Measurements from ENCODE around the gene IPO5. TPM values are rescaled to one million over a fixed set of nuclear protein-coding genes. Genes with fewer than 3 reads are reported as not detected.

IPO5 gene
- total RNA-seq, 8 experiments from 2014 or later: 80.4 to 173 (median 129) TPM

DNA sequence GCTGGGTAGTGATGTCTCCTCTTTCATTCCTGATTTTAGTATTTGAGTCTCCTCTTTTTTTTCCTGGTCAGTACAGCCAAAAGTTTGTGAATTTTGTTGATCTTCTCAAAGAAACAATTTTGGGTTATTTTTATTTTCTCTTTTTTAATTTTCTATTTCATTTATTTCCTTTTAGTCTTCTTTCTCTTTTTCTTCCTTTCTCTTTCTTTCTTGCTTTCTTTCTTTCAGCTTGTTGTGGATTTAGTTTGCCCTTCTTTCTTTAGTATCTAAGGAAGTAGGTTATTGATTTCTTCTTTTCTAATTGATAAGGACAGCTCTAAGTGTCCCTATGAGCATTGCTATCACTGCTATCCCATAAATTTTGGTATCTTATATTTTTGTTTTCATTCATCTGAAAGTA is 13.8 kb downstream of the IPO5 start:
- H3K4me3 ChIP-seq: no peak overlapping the region

GRCh38 chr13:97967948-97968347 is 14.5 kb downstream of the IPO5 start:
- no peak overlapping the region for H3K4me3 ChIP-seq
- in situ Hi-C loops (cut with MboI; ENCODE audit: low pct_unique_long_range_greater_than_20kb in 2 of 9, low sequenced_read_pairs in 9 of 9, unreplicated experiment in 9 of 9): loop anchor here in 1 of 9 experiments (25.0 kb wide), 1 partner anchor 106 kb away; no protein-coding TSS in a partner anchor
- ATAC-seq (replicated peaks in 6 of 8): peak in 1 of 8 experiments; percentile 35
- H3K4me1 ChIP-seq (replicated peaks in 1 of 2): no peaks in the 10 kb centered on the region
- no peak overlapping the region for H3K27ac ChIP-seq
- WGBS, 10 experiments: 20 to 100% (median 97%) methylated on average over 1 to 3 of the region's 3 CpGs; no CpG with 5 or more reads in 2 of the 10 experiments

More for the DNA sequence above, 13.8 kb downstream of the IPO5 start:
- in situ Hi-C loops (cut with MboI; ENCODE audit: low pct_unique_long_range_greater_than_20kb in 2 of 9, low sequenced_read_pairs in 9 of 9, unreplicated experiment in 9 of 9): loop anchor here in 1 of 9 experiments (25.0 kb wide), 1 partner anchor 105 kb away; no protein-coding TSS in a partner anchor
- Histone ChIP-seq H3K4me1 (replicated peaks in 1 of 2) (no peaks in the 10 kb centered on the region), H3K27ac (no peak overlapping the region)
- ATAC-seq (replicated peaks in 6 of 8): no peak

- ATAC-seq (replicated peaks in 6 of 8): no peak
- peaks cover 0 to 3% of the 10 kb centered on the region in 2 donors for H3K4me1 ChIP-seq (replicated peaks in 1 of 2)
- 85 to 100% (median 94%) methylated on average over 1 to 5 of the region's 5 CpGs; no CpG with 5 or more reads in 4 of the 10 experiments for WGBS, 10 experiments
- no peak overlapping the region for H3K4me3 ChIP-seq
- H3K27ac ChIP-seq: no peak overlapping the region
- in situ Hi-C loops (cut with MboI; ENCODE audit: low pct_unique_long_range_greater_than_20kb in 2 of 9, low sequenced_read_pairs in 9 of 9, unreplicated experiment in 9 of 9): loop anchor here in 1 of 9 experiments (25.0 kb wide), 1 partner anchor 109 kb away; no protein-coding TSS in a partner anchor
Observed at GRCh38 chr13:97971519-97971918, 18.0 kb downstream of the IPO5 start.

- 0 to 100% (median 67%) methylated on average over 1 to 2 of the region's 2 CpGs; no CpG with 5 or more reads in 3 of the 10 experiments for WGBS, 10 experiments
- no peak overlapping the region for H3K27ac ChIP-seq
- no peak overlapping the region for H3K4me3 ChIP-seq
- in situ Hi-C loops (cut with MboI; ENCODE audit: low pct_unique_long_range_greater_than_20kb in 2 of 9, low sequenced_read_pairs in 9 of 9, unreplicated experiment in 9 of 9): loop anchor here in 2 of 9 experiments (25.0 kb wide), 2 partner anchors 112 to 438 kb away; no protein-coding TSS in a partner anchor
- peaks cover 3 to 20% of the 10 kb centered on the region in 2 donors for H3K4me1 ChIP-seq (replicated peaks in 1 of 2)
- no peak for ATAC-seq (replicated peaks in 6 of 8)
Observed at GRCh38 chr13:97974773-97975172, 21.3 kb downstream of the IPO5 start.

- WGBS, 10 experiments: 0 to 50% (median 15%) methylated on average over 1 to 7 of the region's 20 CpGs; no CpG with 5 or more reads in 2 of the 10 experiments
- Histone ChIP-seq H3K27ac (peak overlapping the region; percentile 88 to 89), H3K4me3 (peak overlapping the region; percentile 59 to 97 (median 78)), H3K4me1 (replicated peaks in 1 of 2) (peaks cover 3 to 20% of the 10 kb centered on the region in 2 donors)
- in situ Hi-C loops (cut with MboI; ENCODE audit: low pct_unique_long_range_greater_than_20kb in 2 of 9, low sequenced_read_pairs in 9 of 9, unreplicated experiment in 9 of 9): loop anchor here in 1 of 9 experiments (25.0 kb wide), 1 partner anchor 437 kb away; no protein-coding TSS in a partner anchor
- ATAC-seq (replicated peaks in 6 of 8): no peak
Observed at GRCh38 chr13:97975280-97975847, 21.9 kb downstream of the IPO5 start.

GRCh38 chr13:97975848-97976609 is 22.6 kb downstream of the IPO5 start:
- no CpG with 5 or more reads among the region's 84 CpGs for WGBS, 10 experiments

GRCh38 chr13:97976610-97977521 is 23.4 kb downstream of the IPO5 start:
- peaks cover 3 to 20% of the 10 kb centered on the region in 2 donors for H3K4me1 ChIP-seq (replicated peaks in 1 of 2)
- WGBS, 10 experiments: 0 to 10% (median 0%) methylated on average over 1 to 21 of the region's 79 CpGs; no CpG with 5 or more reads in 2 of the 10 experiments
- peak; percentile 37 to 73 (median 52) for ATAC-seq (replicated peaks in 6 of 8)
- H3K27ac ChIP-seq: peak overlapping the region; percentile 88 to 89
- H3K4me3 ChIP-seq: peak overlapping the region; percentile 59 to 97 (median 78)
- in situ Hi-C loops (cut with MboI; ENCODE audit: low pct_unique_long_range_greater_than_20kb in 2 of 9, low sequenced_read_pairs in 9 of 9, unreplicated experiment in 9 of 9): loop anchor here in 1 of 9 experiments (25.0 kb wide), 1 partner anchor 435 kb away; no protein-coding TSS in a partner anchor

More at GRCh38 chr13:97975848-97976609, 22.6 kb downstream of the IPO5 start:
- Histone ChIP-seq H3K27ac (peak overlapping the region; percentile 88 to 89), H3K4me3 (peak overlapping the region; percentile 59 to 97 (median 78)), H3K4me1 (replicated peaks in 1 of 2) (peaks cover 3 to 20% of the 10 kb centered on the region in 2 donors)
- in situ Hi-C loops (cut with MboI; ENCODE audit: low pct_unique_long_range_greater_than_20kb in 2 of 9, low sequenced_read_pairs in 9 of 9, unreplicated experiment in 9 of 9): loop anchor here in 1 of 9 experiments (25.0 kb wide), 1 partner anchor 436 kb away; no protein-coding TSS in a partner anchor
- peak; percentile 87 to 94 (median 90) for ATAC-seq (replicated peaks in 6 of 8)

DNA sequence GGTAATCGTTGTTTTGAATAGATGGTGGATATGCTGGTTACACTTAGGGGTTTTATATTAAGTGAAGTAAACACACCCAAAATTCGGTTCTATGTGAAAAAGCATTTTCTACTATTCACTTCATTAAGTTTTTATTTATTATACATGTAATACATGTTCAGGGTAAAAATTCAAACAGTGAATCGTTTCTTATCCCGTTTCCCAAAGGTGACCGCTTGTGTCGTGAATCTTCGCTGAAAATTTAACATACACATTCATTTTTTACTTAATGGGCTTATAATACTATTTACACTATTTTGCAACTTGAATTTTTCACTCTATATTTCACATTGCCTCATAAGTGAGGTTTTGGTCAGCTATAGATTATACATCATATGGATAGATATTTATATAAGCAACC is 24.5 kb downstream of the IPO5 start:
- no peak for ATAC-seq (replicated peaks in 6 of 8)
- in situ Hi-C loops (cut with MboI; ENCODE audit: low pct_unique_long_range_greater_than_20kb in 2 of 9, low sequenced_read_pairs in 9 of 9, unreplicated experiment in 9 of 9): loop anchor here in 1 of 9 experiments (25.0 kb wide), 1 partner anchor 434 kb away; no protein-coding TSS in a partner anchor
- 0 to 48% (median 23%) methylated on average over 1 to 7 of the region's 7 CpGs for WGBS, 10 experiments
- H3K4me3 ChIP-seq: peak overlapping the region; percentile 59 to 97 (median 78)
- no peak overlapping the region for H3K27ac ChIP-seq
- peaks cover 3 to 20% of the 10 kb centered on the region in 2 donors for H3K4me1 ChIP-seq (replicated peaks in 1 of 2)

- no peak for ATAC-seq (replicated peaks in 6 of 8)
- in situ Hi-C loops (cut with MboI; ENCODE audit: low pct_unique_long_range_greater_than_20kb in 2 of 9, low sequenced_read_pairs in 9 of 9, unreplicated experiment in 9 of 9): loop anchor here in 1 of 9 experiments (25.0 kb wide), 1 partner anchor 434 kb away; no protein-coding TSS in a partner anchor
- peaks cover 3 to 20% of the 10 kb centered on the region in 2 donors for H3K4me1 ChIP-seq (replicated peaks in 1 of 2)
- peak overlapping the region; percentile 59 to 97 (median 78) for H3K4me3 ChIP-seq
- no peak overlapping the region for H3K27ac ChIP-seq
Observed at GRCh38 chr13:97978651-97979050, 25.2 kb downstream of the IPO5 start.

DNA sequence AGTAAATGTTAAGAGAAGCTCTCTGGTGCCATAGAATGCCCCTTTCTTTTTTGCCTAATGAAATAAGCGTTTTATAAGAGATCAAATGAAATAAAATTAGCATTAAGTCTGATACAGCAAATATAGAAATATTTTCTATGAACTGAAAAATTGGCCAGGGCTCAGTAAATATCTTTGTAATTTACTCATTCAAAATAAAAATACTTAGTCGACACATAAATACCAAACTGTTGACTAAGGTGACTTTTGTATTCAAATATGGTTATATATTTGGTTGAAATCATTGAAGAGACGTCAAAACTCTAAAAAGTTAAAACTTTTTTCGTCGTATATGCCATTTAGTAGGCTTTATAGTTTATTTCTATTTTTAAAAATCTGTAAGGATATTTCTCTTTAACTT is 25.6 kb downstream of the IPO5 start:
- peaks cover 3 to 20% of the 10 kb centered on the region in 2 donors for H3K4me1 ChIP-seq (replicated peaks in 1 of 2)
- WGBS, 10 experiments: 24 to 88% (median 67%) methylated on average over 3 to 5 of the region's 5 CpGs; no CpG with 5 or more reads in 1 of the 10 experiments
- H3K27ac ChIP-seq: no peak overlapping the region
- H3K4me3 ChIP-seq: peak overlapping the region in 1 of 5 donors; percentile 95
- in situ Hi-C loops (cut with MboI; ENCODE audit: low pct_unique_long_range_greater_than_20kb in 2 of 9, low sequenced_read_pairs in 9 of 9, unreplicated experiment in 9 of 9): loop anchor here in 1 of 9 experiments (25.0 kb wide), 1 partner anchor 433 kb away; no protein-coding TSS in a partner anchor
- ATAC-seq (replicated peaks in 6 of 8): no peak

- in situ Hi-C loops (cut with MboI; ENCODE audit: low pct_unique_long_range_greater_than_20kb in 2 of 9, low sequenced_read_pairs in 9 of 9, unreplicated experiment in 9 of 9): loop anchor here in 1 of 9 experiments (25.0 kb wide), 1 partner anchor 433 kb away; no protein-coding TSS in a partner anchor
- ATAC-seq (replicated peaks in 6 of 8): no peak
- no peak overlapping the region for H3K4me3 ChIP-seq
- peaks cover 3 to 20% of the 10 kb centered on the region in 2 donors for H3K4me1 ChIP-seq (replicated peaks in 1 of 2)
- no peak overlapping the region for H3K27ac ChIP-seq
Observed at GRCh38 chr13:97979556-97979955, 26.1 kb downstream of the IPO5 start.

- in situ Hi-C loops (cut with MboI; ENCODE audit: low pct_unique_long_range_greater_than_20kb in 2 of 9, low sequenced_read_pairs in 9 of 9, unreplicated experiment in 9 of 9): loop anchor here in 1 of 9 experiments (25.0 kb wide), 1 partner anchor 430 kb away; no protein-coding TSS in a partner anchor
- ATAC-seq (replicated peaks in 6 of 8): no peak
- Histone ChIP-seq H3K27ac (no peak overlapping the region), H3K4me1 (replicated peaks in 1 of 2) (peaks cover 3 to 18% of the 10 kb centered on the region in 2 donors), H3K4me3 (no peak overlapping the region)
Observed at GRCh38 chr13:97982286-97982685, 28.8 kb downstream of the IPO5 start.

Data from motor neuron (in vitro differentiated cells).